ENCODE data around the gene DGCR8.

Gene DGCR8

GRCh38 chr22:20079745-20080444, at the start of gene DGCR8:
Gene DGCR8 (plus strand): TSS chr22:20080241. CDS start chr22:20085964, 5,723 bp downstream.
- DNase-seq, result peak; percentile 77

- peak; percentile 42 for DNase-seq
Observed at GRCh38 chr22:20031732-20032406, 48.2 kb upstream of the DGCR8 start.

- DNase-seq, result no peak
Observed at GRCh38 chr22:20032407-20032991, 47.5 kb upstream of the DGCR8 start.

GRCh38 chr22:20033045-20033706, 46.9 kb upstream of the DGCR8 start:
- no peak for DNase-seq

GRCh38 chr22:20034143-20034542, 45.9 kb upstream of the DGCR8 start:
- no peak for DNase-seq

GRCh38 chr22:20035375-20036083, 44.5 kb upstream of the DGCR8 start:
- no peak for DNase-seq

- no peak for DNase-seq
Observed at GRCh38 chr22:20036084-20036482, 44.0 kb upstream of the DGCR8 start.

GRCh38 chr22:20036535-20037392, 43.3 kb upstream of the DGCR8 start:
- DNase-seq, result no peak

- DNase-seq, result no peak
Observed at GRCh38 chr22:20037419-20037818, 42.6 kb upstream of the DGCR8 start.

GRCh38 chr22:20038574-20038973, 41.5 kb upstream of the DGCR8 start:
- no peak for DNase-seq

GRCh38 chr22:20039683-20040325, 40.2 kb upstream of the DGCR8 start:
- DNase-seq, result no peak

- no peak for DNase-seq
Observed at GRCh38 chr22:20040327-20041200, 39.5 kb upstream of the DGCR8 start.

- DNase-seq, result no peak
Observed at GRCh38 chr22:20043057-20043996, 36.7 kb upstream of the DGCR8 start.

GRCh38 chr22:20043997-20044342, 36.1 kb upstream of the DGCR8 start:
- DNase-seq, result no peak

- no peak for DNase-seq
Observed at GRCh38 chr22:20044495-20045151, 35.4 kb upstream of the DGCR8 start.

GRCh38 chr22:20046730-20047129, 33.3 kb upstream of the DGCR8 start:
- no peak for DNase-seq

- DNase-seq, result no peak
Observed at GRCh38 chr22:20051927-20052308, 28.1 kb upstream of the DGCR8 start.

Measured in CD4-positive, alpha-beta T cell treated with Interleukin-17A for 4 hours (primary cell).